ENCODE measurements around the gene NFX1. TPM values are rescaled to one million over a fixed set of nuclear protein-coding genes. Genes with fewer than 3 reads are reported as not detected.

Gene NFX1
- total and polyA plus RNA-seq, 3 donors from 2014 or later, result 30.0 to 48.6 (median 46.7) TPM

GRCh38 chr9:33418090-33418489 lies 127.8 kb downstream of the NFX1 start:
- Histone ChIP-seq H3K9me3 (no peaks in the 10 kb centered on the region), H3K27me3 (no peaks in the 10 kb centered on the region), H3K27ac (no peak overlapping the region), H3K36me3 (ENCODE audit: low read depth, missing control alignments) (no peaks in the 10 kb centered on the region), H3K4me3 (no peak overlapping the region), H3K4me1 (no peaks in the 10 kb centered on the region)
- TF ChIP-seq POLR2A (IDR thresholded peaks at IDR 0.05) (no peak), CTCF (IDR thresholded peaks at IDR 0.05) (no peak)
- intact Hi-C loops (cut with DNase I; ENCODE audit: low total_unique reads), result loop anchor here (5.0 kb wide), 1 partner anchor 41 kb away; no protein-coding TSS in a partner anchor
- WGBS, 2 donors, result 94 to 96% methylated on average over 7 to 8 of the region's 8 CpGs
- no peak for DNase-seq

DNA sequence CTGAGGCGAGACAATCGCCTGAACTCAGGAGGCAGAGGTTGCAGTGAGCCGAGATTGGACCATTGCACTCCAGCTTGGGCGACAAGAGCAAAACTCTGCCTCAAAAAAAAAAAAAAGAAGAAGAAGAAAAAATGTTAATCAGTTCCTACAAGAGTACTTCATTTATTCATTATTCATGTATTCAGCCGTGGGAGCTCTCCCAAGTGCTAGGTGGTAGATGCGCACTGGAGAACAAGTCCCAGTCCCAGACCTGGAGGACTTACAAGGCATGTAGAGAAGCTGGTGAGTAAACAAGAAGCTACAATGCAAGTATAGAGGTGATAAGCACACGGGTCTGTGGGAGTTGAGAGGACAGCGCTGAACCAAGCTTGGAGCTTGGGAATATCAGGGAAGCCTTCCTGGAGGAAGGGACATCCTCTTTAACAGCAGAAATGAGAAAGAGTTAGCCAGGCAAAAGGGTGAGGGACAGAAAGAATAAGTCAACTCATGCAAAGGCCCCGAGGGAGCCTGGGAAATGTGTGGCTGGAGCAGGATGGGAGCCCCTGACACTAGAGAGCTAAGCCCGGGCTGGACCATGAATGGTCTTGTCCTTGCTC lies 129.5 kb downstream of the NFX1 start:
- Histone ChIP-seq H3K27me3 (no peaks in the 10 kb centered on the region), H3K9me3 (no peaks in the 10 kb centered on the region), H3K36me3 (ENCODE audit: low read depth, missing control alignments) (no peaks in the 10 kb centered on the region), H3K27ac (no peak overlapping the region), H3K4me3 (no peak overlapping the region), H3K4me1 (no peaks in the 10 kb centered on the region)
- TF ChIP-seq CTCF (IDR thresholded peaks at IDR 0.05) (no peak), POLR2A (IDR thresholded peaks at IDR 0.05) (no peak)
- 60 to 70% methylated on average over 10 of the region's 10 CpGs for WGBS, 2 donors
- DNase-seq, result no peak
- intact Hi-C loops (cut with DNase I; ENCODE audit: low total_unique reads), result loop anchor here (5.0 kb wide), 1 partner anchor 43 kb away; no protein-coding TSS in a partner anchor

Small RNA genes within 50 kb of the gene (small RNA-seq; reads per million reads assigned to genes)
- gene RF00019, result 0 reads per million in 2 donors

Other genes with a start within 250 kb of the NFX1 start
- gene SMU1, start 213.8 kb upstream of the NFX1 start, total RNA-seq, result 10 to 100 TPM; 16.2 to 16.3 TPM
- 17.1 TPM for gene SMU1, start 213.8 kb upstream of the NFX1 start, polyA plus RNA-seq (ENCODE audit: insufficient read depth, low read depth, low replicate concordance)
- gene B4GALT1, start 123.2 kb upstream of the NFX1 start, total RNA-seq, result 100 to 1,000 TPM; 192 to 212 TPM
- 112 TPM for gene B4GALT1, start 123.2 kb upstream of the NFX1 start, polyA plus RNA-seq (ENCODE audit: insufficient read depth, low read depth, low replicate concordance)
- gene SPINK4, start 50.3 kb upstream of the NFX1 start, total RNA-seq, result not detected
- gene SPINK4, start 50.3 kb upstream of the NFX1 start, polyA plus RNA-seq (ENCODE audit: insufficient read depth, low read depth, low replicate concordance), result not detected
- 100 to 1,000 TPM in 1 of 2 donors, 10 to 100 TPM in 1; 96.6 to 147 TPM for gene BAG1, start 25.8 kb upstream of the NFX1 start, total RNA-seq
- 203 TPM for gene BAG1, start 25.8 kb upstream of the NFX1 start, polyA plus RNA-seq (ENCODE audit: insufficient read depth, low read depth, low replicate concordance)
- gene CHMP5, start 25.5 kb upstream of the NFX1 start, total RNA-seq, result 10 to 100 TPM; 53.2 to 57.0 TPM
- gene CHMP5, start 25.5 kb upstream of the NFX1 start, polyA plus RNA-seq (ENCODE audit: insufficient read depth, low read depth, low replicate concordance), result 84.1 TPM
- 10 to 100 TPM; 19.1 to 37.6 TPM for gene AQP7, start 112.1 kb downstream of the NFX1 start, total RNA-seq
- 55.6 TPM for gene AQP7, start 112.1 kb downstream of the NFX1 start, polyA plus RNA-seq (ENCODE audit: insufficient read depth, low read depth, low replicate concordance)
- 1 to 10 TPM; 4.6 to 9.0 TPM for gene AQP3, start 157.1 kb downstream of the NFX1 start, total RNA-seq
- 6.3 TPM for gene AQP3, start 157.1 kb downstream of the NFX1 start, polyA plus RNA-seq (ENCODE audit: insufficient read depth, low read depth, low replicate concordance)
- 10 to 100 TPM; 40.4 to 45.4 TPM for gene NOL6, start 183.4 kb downstream of the NFX1 start, total RNA-seq
- 51.6 TPM for gene NOL6, start 183.4 kb downstream of the NFX1 start, polyA plus RNA-seq (ENCODE audit: insufficient read depth, low read depth, low replicate concordance)
- 10 to 100 TPM; 33.6 to 49.4 TPM for gene ANKRD18B, start 233.7 kb downstream of the NFX1 start, total RNA-seq
- 6.3 TPM for gene ANKRD18B, start 233.7 kb downstream of the NFX1 start, polyA plus RNA-seq (ENCODE audit: insufficient read depth, low read depth, low replicate concordance)

Measured in testis (tissue), 3 donors.